Stimulated activated CD4-positive, alpha-beta T cell treated with anti-CD3 and anti-CD28 coated beads, TNF-alpha, amount 100 ng/mL, for 24 hours (primary cell): Measurements from ENCODE around the gene GSC2.
"Not testable (repeated sequence)": the region's sequence is repeated elsewhere in the genome, so short reads cannot be mapped to it uniquely, and the experiment has no call there.

Experiments
- DNase-seq, 3 experiments: peaks; one replicate each; pipeline ENCODE4 v3.0.0-alpha.2; 2020; ENCODE audit warnings: low read depth in 3 of 3

GSC2 gene

GRCh38 chr22:19178065-19178656, 28.1 kb upstream of the GSC2 start:
- no peak for DNase-seq

- no peak for DNase-seq
These were observed 27.3 kb upstream of the GSC2 start for GRCh38 chr22:19177164-19178064.

GRCh38 chr22:19176732-19177131, 26.6 kb upstream of the GSC2 start:
- DNase-seq, result no peak

- DNase-seq, result no peak
These were observed 26.1 kb upstream of the GSC2 start for GRCh38 chr22:19176175-19176643.

GRCh38 chr22:19175602-19176174, 25.6 kb upstream of the GSC2 start:
- no peak for DNase-seq

GRCh38 chr22:19175026-19175601, 25.0 kb upstream of the GSC2 start:
- no peak for DNase-seq

GRCh38 chr22:19174106-19175025, 24.3 kb upstream of the GSC2 start:
- DNase-seq, result no peak

- no peak for DNase-seq
These were observed 23.2 kb upstream of the GSC2 start for GRCh38 chr22:19173047-19174035.

GRCh38 chr22:19172213-19173046, 22.3 kb upstream of the GSC2 start:
- DNase-seq, result no peak

- DNase-seq, result no peak
These were observed 19.8 kb upstream of the GSC2 start for GRCh38 chr22:19169947-19170318.

- DNase-seq, result no peak
These were observed 19.2 kb upstream of the GSC2 start for GRCh38 chr22:19169002-19169946.

GRCh38 chr22:19168088-19168890, 18.2 kb upstream of the GSC2 start:
- DNase-seq, result no peak

- DNase-seq, result no peak
These were observed 17.2 kb upstream of the GSC2 start for GRCh38 chr22:19167106-19167869.

GRCh38 chr22:19166421-19166820, 16.3 kb upstream of the GSC2 start:
- no peak for DNase-seq

GRCh38 chr22:19164425-19164824, 14.3 kb upstream of the GSC2 start:
- DNase-seq, result no peak

GRCh38 chr22:19158649-19159048, 8.6 kb upstream of the GSC2 start:
- DNase-seq, result not testable (repeated sequence)
